ENCODE measurements around the gene POFUT2.

The POFUT2 gene

DNA sequence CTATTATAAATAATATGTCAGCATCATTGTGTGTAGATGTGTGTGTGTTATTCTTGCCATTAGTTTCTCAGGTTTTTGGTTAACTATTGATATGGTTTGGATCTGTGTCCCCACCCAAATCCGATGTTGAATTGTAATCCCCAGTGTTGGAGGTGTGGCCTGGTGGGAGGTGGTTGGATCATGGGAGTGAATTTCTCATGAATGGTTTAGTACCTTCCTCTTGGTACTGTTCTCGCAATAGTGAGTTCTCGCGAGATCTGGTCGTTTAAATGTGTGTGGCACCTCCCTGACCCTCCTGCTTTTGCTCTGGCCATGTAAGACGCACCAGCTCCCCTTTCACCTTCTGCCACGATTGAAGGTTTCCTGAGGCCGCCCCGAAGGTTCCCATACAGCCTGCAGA lies 9.6 kb upstream of the POFUT2 start:
- DNase-seq (ENCODE audit: low read depth): no peak

DNA sequence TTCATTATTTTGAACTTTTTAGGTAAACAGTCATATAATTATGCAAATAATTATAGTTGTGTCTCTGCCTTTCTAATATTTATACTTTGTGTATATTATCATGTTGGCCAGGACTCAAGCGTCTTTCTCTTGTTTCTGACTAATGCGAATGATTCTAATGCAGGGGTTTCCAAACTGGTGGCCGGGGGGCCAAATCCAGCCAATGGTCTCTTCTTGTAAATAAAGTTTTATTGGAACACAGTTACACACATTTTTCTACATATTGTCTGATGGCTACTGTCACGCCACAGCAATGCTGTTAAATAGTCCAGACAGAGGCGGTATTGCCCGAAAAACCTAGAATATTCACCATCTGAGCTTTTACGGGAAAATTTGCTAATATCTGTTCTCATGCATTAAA lies 8.9 kb upstream of the POFUT2 start:
- no peak for DNase-seq (ENCODE audit: low read depth)

DNA sequence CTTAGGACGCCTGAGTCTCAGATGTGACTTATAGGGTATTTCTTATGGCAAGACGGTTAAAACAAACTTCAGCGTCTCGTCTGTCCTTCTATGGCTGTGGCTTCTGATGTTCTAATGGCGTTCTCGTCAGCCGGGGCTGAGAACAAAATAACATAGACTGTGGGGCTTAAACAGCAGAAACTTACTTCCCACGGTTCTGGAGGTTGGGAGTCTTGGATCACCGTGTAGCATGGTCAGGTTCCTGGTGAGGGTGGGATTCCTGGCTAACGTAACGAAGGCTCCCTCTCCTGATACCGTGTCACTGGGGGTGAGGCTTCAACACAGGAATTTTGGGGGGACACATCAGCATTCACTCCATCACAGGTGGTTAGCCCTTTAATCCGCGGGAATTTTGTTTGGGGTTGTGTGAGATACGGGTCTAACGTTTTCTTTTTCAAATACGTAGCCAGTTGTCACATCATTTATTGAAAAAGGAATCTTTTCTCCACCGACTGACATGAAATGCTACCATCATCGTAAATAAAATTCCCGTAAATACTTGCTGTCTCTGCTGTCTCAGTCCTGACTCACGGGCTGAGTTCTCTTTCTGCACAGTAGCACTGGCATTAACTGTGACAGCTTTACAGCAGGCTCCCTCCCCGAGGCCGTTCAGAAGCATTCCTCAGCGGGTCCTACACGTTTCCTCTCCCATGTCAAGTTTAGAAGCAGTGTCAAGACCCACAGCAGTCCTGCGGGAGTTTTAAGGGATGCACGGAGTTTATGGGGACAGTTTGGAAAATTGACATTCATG lies 8.1 kb upstream of the POFUT2 start:
- DNase-seq (ENCODE audit: low read depth): peak; percentile 90

DNA sequence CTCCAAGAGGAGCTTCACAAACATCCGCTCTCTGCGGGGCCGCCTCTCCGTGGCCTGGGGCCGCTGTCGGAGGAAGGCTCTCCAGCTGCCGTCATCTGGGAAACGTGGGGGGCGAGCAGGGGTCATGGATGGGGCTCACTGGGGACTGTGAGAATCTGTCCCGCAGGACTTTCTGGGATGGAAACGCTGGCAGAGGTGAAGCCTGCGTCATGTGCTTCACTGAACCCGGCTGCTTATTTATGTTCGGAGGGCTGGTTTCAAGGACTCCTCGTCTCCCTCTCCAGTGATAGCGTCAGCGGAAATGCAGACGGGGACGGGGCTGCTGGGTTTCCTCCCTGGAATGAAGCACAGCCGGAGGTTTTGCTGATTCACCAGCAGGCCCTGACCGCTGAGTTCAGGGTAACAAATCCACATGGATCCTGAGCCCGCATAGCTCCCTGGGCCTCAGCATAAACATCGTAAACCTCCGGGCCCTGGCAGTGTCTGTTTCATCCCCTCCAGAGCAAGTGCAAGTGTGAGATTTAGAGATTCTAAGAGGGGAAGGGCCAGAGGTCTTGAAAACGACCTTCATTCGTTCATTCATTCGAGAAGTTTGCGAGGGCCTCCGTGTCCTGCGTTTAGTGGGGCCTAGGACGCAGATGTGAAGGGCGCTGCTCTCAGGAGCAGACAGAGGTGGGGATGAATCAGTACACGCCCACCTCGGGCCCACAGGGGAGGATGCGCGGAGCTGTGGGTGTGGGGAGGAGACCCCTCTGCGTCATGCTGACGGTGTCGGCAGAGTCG lies 7.0 kb upstream of the POFUT2 start:
- peak; percentile 100 for DNase-seq (ENCODE audit: low read depth)

DNA sequence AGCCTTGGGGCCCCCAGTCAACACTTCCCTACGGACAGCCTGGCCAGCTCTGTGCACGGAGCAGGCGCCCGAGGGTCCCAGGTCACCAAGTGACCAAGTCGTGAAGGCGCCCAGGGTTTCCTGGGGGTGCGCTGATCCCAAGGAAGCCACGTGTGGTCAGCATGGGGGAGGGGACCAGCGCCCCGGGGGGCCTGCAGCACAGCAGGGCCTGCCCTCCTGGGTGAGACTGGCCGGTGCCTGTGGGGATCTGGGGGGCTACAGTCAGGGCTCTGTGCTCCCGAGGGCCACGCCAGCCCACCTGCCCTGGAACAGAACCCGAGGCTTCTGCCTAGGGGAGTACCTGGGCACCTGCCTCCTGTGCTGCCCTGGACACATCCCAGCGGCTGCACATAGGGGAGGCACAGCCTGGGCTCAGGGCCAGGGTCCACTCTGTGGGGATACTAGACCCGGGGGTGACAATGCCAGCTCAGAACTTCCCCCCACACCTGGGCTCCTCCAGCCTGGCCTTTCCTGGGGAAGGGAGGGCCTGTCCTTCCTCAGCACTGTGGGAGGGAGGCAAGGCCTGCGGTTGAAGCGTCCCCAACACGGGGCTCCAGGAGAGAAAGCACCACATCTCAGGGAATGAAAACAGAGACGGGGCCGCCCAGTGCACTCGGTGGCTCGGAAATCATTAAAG lies 6.2 kb upstream of the POFUT2 start:
- DNase-seq (ENCODE audit: low read depth): no peak

DNA sequence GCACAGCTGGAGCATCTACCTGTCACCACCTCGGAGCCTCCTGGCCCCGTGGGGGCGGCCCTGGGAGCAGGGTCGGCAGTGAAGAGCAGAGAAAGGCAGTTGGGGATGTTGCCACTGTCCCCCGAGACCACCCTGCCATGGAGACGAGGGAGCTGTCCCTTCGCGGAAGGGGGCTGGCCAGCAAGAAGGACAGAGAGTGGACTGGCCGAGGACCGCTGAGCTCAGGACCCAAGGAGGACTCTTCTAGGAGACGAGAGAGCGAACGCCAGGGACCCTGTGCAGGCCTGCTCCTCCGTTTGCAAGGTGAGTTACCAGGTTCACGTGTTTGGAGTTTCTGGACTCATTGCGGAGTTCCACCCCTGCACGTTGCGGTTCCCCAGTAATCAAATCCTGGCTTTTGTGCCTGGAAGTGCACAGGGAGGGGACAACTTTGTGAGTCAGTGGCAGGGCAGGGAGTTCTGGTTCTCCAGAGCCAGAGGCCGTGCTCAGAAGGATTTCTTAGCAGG lies 5.6 kb upstream of the POFUT2 start:
- DNase-seq (ENCODE audit: low read depth): peak; percentile 40

GRCh38 chr21:45292399-45293219 lies 4.9 kb upstream of the POFUT2 start:
- peak; percentile 76 for DNase-seq (ENCODE audit: low read depth)

- no peak for DNase-seq (ENCODE audit: low read depth)
These were observed 4.1 kb upstream of the POFUT2 start for GRCh38 chr21:45291613-45292398.

- DNase-seq (ENCODE audit: low read depth): peak; percentile 75
These were observed 3.4 kb upstream of the POFUT2 start for GRCh38 chr21:45290948-45291612.

DNA sequence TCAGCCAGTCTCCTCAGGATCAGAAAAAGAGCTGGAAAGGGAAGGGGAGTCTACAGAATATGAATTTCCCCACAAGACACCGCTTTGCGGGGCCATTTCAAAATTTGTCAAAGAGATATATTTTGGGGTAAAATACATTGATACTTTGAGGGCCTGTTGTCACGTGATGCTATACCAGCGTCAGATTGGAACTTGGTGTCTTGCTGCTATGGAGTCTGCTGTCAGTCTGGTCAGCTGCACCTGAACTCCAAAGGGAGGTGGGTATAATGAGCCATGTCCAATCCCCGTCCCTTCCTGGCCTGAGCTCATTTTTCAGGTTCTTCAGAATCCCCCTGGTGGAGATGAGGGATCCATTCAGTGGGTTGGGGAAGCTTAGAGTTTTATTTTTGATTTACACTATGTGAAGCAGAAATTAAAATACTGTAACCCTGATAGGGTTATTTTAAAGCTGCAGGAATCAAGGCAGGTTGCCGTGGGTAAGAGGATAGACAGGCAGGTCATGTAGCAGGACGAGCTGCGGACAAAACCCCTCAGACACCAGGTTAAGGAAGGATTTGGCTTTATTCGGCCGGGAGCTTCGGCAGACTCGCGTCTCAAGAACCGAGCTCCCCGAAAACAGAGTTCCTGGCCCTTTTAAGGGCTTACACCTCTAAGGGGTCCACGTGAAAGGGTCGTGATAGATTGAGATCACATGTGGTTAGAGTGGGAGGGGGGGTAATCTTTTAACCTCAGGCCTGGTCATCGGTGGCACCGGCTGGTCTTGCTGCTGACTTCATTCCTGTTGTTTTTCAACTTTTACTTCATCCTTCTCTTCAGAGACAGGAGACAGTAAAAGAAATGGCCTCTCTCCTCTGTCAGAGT lies 2.2 kb upstream of the POFUT2 start:
- DNase-seq (ENCODE audit: low read depth): no peak

DNA sequence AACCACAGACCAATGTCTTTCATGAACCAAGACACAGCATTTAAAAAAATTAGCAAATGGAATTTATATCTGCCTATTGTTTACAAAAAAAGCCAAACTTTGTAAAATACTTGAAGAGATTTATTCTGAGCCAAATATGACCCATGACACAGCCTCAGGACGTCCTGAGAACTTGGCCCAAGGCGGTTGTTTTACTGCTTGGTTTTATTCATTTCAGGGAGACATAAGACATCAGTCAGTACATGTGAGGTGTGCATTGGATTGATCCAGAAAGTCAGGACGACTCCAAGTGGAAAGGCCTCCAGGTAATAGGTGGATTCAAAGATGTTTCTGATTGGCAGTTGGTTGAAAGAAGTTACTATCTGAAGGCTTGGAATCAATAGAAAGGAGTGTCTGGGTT lies 1.4 kb upstream of the POFUT2 start:
- no peak for DNase-seq (ENCODE audit: low read depth)

DNA sequence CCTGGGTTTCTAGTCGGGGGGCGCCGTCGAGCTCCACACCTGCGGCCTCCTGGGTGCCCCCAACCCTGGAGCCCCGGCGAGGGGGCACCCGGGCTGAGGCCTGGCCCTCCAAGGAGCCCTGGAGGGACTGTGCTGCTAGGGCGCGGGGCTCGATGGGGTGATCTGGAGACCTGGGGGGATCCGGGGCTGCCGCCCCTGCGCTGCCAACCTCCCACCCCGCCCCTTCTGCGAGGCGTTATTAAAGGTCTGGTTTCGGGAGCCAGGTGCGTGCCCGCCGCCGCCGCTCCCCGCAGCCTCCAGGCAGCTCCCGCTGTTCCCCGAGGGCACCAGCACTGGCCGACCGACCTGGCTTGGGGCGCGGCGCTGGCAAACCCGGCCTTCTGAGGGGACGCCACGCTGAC lies 746 bp upstream of the POFUT2 start:
- DNase-seq (ENCODE audit: low read depth): no peak

GRCh38 chr21:45286671-45287437 lies 841 bp downstream of the POFUT2 start:
- no peak for DNase-seq (ENCODE audit: low read depth)

DNA sequence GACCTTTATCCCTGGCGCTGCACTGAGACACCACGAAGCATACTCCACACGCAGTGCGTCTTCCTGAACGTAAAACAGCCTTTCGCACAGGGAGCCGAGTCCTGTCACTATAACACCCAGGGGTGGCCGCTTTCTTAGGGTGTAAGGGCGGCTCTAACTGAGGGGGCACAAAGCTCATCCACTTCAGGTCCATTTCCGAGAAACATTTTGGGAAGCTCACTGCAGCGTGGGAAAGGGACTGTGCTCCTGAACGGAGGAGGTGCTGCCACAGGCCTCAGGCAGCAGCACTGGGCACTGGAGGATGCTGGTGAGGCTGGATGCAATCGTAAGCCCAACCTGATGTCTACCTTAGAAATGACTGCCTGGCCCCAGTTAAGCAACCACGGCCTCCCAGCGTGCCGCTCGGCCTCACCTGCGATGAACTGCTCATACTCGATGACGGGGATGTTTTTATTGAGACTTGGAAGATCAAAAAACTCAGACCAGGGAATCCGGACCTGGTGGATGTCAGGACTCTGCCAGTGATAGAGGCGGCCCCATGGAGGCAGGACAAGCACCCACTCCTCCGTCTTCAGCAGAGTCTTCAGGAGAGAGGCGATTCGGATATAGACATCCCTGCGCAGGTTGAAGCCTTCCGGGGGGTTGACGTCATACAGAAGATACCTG lies 2.3 kb downstream of the POFUT2 start:
- DNase-seq (ENCODE audit: low read depth): no peak

- no peak for DNase-seq (ENCODE audit: low read depth)
These were observed 3.3 kb downstream of the POFUT2 start for GRCh38 chr21:45284456-45284741.

GRCh38 chr21:45283611-45284455 lies 3.9 kb downstream of the POFUT2 start:
- DNase-seq (ENCODE audit: low read depth): no peak

- no peak for DNase-seq (ENCODE audit: low read depth)
These were observed 4.6 kb downstream of the POFUT2 start for GRCh38 chr21:45283035-45283610.
